SK-N-SH (cell line): ENCODE results near the gene ZC3H12C. TPM values are rescaled to one million over a fixed set of nuclear protein-coding genes. Genes with fewer than 3 reads are reported as not detected.

Experiments used
- CTCF ChIA-PET: fragments of 300-600, 350-600 bp; formaldehyde crosslinking; extraction: SDS; loops from one replicate; lab custom pipeline; 2021; lab: Yijun Ruan, JAX
- POLR2A ChIA-PET: fragments of 350-600 bp; sonication (Branson Sonifier 250); formaldehyde crosslinking; extraction: SDS; loops from one replicate; lab custom pipeline; 2020; ENCODE audit warnings: antibody characterized with exemption, inconsistent platforms; lab: Yijun Ruan, JAX
- DNase-seq: peaks from one replicate; pipeline ENCODE4 v3.0.0; 2012
- H2AFZ ChIP-seq: fragments of 200-600 bp; sonication (generic); 2 replicates; pipeline ENCODE4 v1.8.1; 2016; ENCODE audit warnings: antibody characterized with exemption, mild to moderate bottlenecking, low read depth
- H3F3A ChIP-seq: fragments of 200-600 bp; sonication (generic); replicated peaks from 2 replicates; pipeline ENCODE3; 2016; ENCODE audit warnings: antibody characterized with exemption, mild to moderate bottlenecking; ENCODE audit not compliant: insufficient read depth
- H3K27ac ChIP-seq, 2 experiments: fragments of 200-500 bp in 1 of 2; fragments of 200-600 bp in 1 of 2; sonication (Bioruptor generic) in 1 of 2; sonication (generic), shearing (Covaris generic) in 1 of 2; 2 replicates each; pipeline versions ENCODE4 v1.5.1 to v1.6.1; 2014 to 2016; ENCODE audit warnings: low read depth in 2 of 2, inconsistent platforms in 1 of 2, low read length in 1 of 2, mild to moderate bottlenecking in 1 of 2, mixed read lengths in 1 of 2
- H3K27me3 ChIP-seq: fragments of 200-600 bp; sonication (generic), shearing (Covaris generic); 2 replicates; pipeline ENCODE4 v1.6.1; 2016; ENCODE audit warnings: mixed run types; ENCODE audit not compliant: insufficient read depth
- H3K36me3 ChIP-seq, 2 experiments: fragments of 200-500 bp in 1 of 2; fragments of 200-600 bp in 1 of 2; sonication (Bioruptor generic) in 1 of 2; sonication (generic) in 1 of 2; replicated peaks in 1 of 2; 2 replicates each; pipeline versions ENCODE3 to v1.5.1; 2014 to 2016; ENCODE audit warnings: low read length in 1 of 2, mild to moderate bottlenecking in 1 of 2; ENCODE audit not compliant: insufficient read depth in 2 of 2, control insufficient read depth in 1 of 2
- H3K4me1 ChIP-seq, 2 experiments: fragments of 200-500 bp in 1 of 2; fragments of 200-600 bp in 1 of 2; sonication (Bioruptor generic) in 1 of 2; sonication (generic), shearing (Covaris generic) in 1 of 2; 2 replicates each; pipeline versions ENCODE4 v1.5.1 to v1.6.1; 2014 to 2016; ENCODE audit warnings: low read depth in 1 of 2, low read length in 1 of 2, mixed run types in 1 of 2; ENCODE audit not compliant: insufficient read depth in 2 of 2, control insufficient read depth in 1 of 2
- H3K4me2 ChIP-seq: fragments of 200-600 bp; sonication (generic), shearing (Covaris generic); 2 replicates; pipeline ENCODE4 v1.6.1; 2017; ENCODE audit warnings: mixed run types
- H3K4me3 ChIP-seq, 2 experiments: fragments of 200-500 bp in 1 of 2; fragments of 200-600 bp in 1 of 2; sonication (Bioruptor generic) in 1 of 2; sonication (generic), shearing (Covaris generic) in 1 of 2; 2 replicates each; pipeline versions ENCODE4 v1.5.1 to v1.8.1; 2014 to 2016; ENCODE audit warnings: low read depth in 2 of 2, inconsistent platforms in 1 of 2, low read length in 1 of 2, mild to moderate bottlenecking in 1 of 2, mixed read lengths in 1 of 2, moderate library complexity in 1 of 2
- H3K79me2 ChIP-seq: fragments of 200-600 bp; sonication (generic); 2 replicates; pipeline ENCODE4 v1.8.1; 2017; ENCODE audit warnings: mild to moderate bottlenecking; ENCODE audit not compliant: insufficient read depth
- H3K9ac ChIP-seq: fragments of 200-600 bp; sonication (generic); 2 replicates; pipeline ENCODE4 v1.6.1; 2017; ENCODE audit warnings: mixed run types
- H3K9me2 ChIP-seq: fragments of 200-600 bp; sonication (generic); 2 replicates; pipeline ENCODE4 v1.6.1; 2017; ENCODE audit warnings: mixed run types
- H3K9me3 ChIP-seq: fragments of 200-600 bp; sonication (generic); 2 replicates; pipeline ENCODE4 v1.6.1; 2017; ENCODE audit warnings: mixed run types, mild to moderate bottlenecking, moderate library complexity
- H4K20me1 ChIP-seq: fragments of 200-600 bp; sonication (generic); 2 replicates; pipeline ENCODE4 v1.6.1; 2017; ENCODE audit warnings: mild to moderate bottlenecking, mixed run types; ENCODE audit not compliant: insufficient read depth
- CHD2 ChIP-seq: fragments of 150-350 bp; IDR thresholded peaks from 2 replicates; pipeline ENCODE4 v1.6.1; 2018; ENCODE audit warnings: low read length; ENCODE audit not compliant: partially characterized antibody
- EZH2phosphoT487 ChIP-seq: fragments of 200-600 bp; sonication (generic); IDR thresholded peaks from 2 replicates; pipeline ENCODE4 v1.6.1; 2017; ENCODE audit warnings: low read depth, mixed run types, mild to moderate bottlenecking, antibody characterized with exemption, moderate library complexity, borderline replicate concordance
- FOSL2 ChIP-seq: IDR thresholded peaks from 2 replicates; pipeline ENCODE4 v1.4.0; 2012; ENCODE audit warnings: low read depth, mild to moderate bottlenecking, moderate library complexity, borderline replicate concordance
- GABPA ChIP-seq: IDR thresholded peaks from 2 replicates; pipeline ENCODE4 v1.4.0; 2012; ENCODE audit warnings: low read depth, mild to moderate bottlenecking
- NRF1 ChIP-seq: IDR thresholded peaks from 2 replicates; pipeline ENCODE4 v1.6.1; 2012; ENCODE audit warnings: low read depth, mild to moderate bottlenecking, low read length
- RAD21 ChIP-seq: IDR thresholded peaks from 2 replicates; pipeline ENCODE4 v1.6.1; 2012; ENCODE audit warnings: mild to moderate bottlenecking, low read length
- TEAD4 ChIP-seq: IDR thresholded peaks from 2 replicates; pipeline ENCODE4 v1.4.0; 2012; ENCODE audit warnings: mild to moderate bottlenecking, borderline replicate concordance; ENCODE audit not compliant: insufficient read depth
- WGBS: methylation state at CpG from one replicate; pipeline ENCODE4 v1.1.6; 2017; ENCODE audit warnings: low lambda C conversion rate; 5-methylcytosine and 5-hydroxymethylcytosine counted together
- polyA plus RNA-seq, 3 experiments: library from polyadenylated mRNA; depleted of rRNA; stranded (reverse); fragments of >200 nt; gene quantifications; 2 replicates each; pipeline ENCODE4 v1.2.3, GENCODE V29; 2012
- TF ChIP-seq, protein P1 (sequence below): IDR thresholded peaks from 2 replicates; pipeline ENCODE4 v1.4.0; 2012; ENCODE audit warnings: low read depth, borderline replicate concordance
- TF ChIP-seq, protein P2 (sequence below): fragments of 150-350 bp; IDR thresholded peaks from 2 replicates; pipeline ENCODE4 v1.6.1; 2017; ENCODE audit warnings: antibody characterized with exemption, low read length, low read depth, borderline replicate concordance

Gene ZC3H12C
- polyA plus RNA-seq, 1 of the 3 experiments (the other 2 are of a cell fraction): 2.8 TPM

DNA sequence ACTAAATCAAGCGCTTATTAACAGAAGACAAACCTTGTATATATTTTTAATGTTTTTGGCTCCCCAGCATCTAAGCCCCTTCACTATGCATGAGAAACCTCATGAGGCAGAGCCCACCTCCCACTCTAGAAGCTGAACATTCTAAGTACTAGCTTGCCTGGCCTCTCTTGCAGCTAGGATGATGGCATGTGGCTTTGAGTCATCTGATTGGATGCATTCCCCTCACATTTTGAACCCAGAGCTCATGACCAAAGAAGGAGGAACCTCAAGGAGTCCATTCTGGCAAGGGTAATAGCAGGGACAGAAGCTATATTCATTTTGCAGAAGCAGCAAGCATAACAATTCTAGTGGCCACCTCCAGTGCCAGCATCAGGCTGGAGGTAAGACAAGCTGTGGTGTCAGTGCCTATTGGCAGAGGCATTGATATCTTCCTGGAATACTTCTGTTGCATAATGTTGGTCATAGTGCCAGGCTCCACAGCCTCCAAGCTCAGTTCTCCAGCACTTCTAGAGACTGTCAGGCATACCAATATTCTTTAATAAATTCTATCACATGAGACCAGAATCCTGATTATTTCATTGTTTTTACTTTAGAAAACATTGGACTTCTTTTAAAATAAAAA lies 14.2 kb upstream of the ZC3H12C start (continued):
- TF ChIP-seq TEAD4: no peak

- ChIA-PET CTCF (interaction anchor here (1.0 to 2.7 kb wide), 2 partner anchors 13 to 122 kb away, joined by 3 to 13 read pairs; partner anchors contain the start of gene ZC3H12C), POLR2A (no interaction called here)
- no peak for DNase-seq
- H3K4me2 ChIP-seq: no peak overlapping the region
- no peak overlapping the region for H3K27ac ChIP-seq
- H2AFZ ChIP-seq: no peak overlapping the region
- 75% methylated on average over 4 of the region's 4 CpGs for WGBS
- peaks cover 0 to 21% of the 10 kb centered on the region in 2 experiments; a peak in 1 of 4 replicates for H3K4me1 ChIP-seq
- no peaks in the 10 kb centered on the region for H3K79me2 ChIP-seq
- no peaks in the 10 kb centered on the region for H4K20me1 ChIP-seq
- no peaks in the 10 kb centered on the region for H3K9me3 ChIP-seq
- peaks cover 7% of the 10 kb centered on the region for H3F3A ChIP-seq
- H3K27me3 ChIP-seq: no peaks in the 10 kb centered on the region
- H3K9me2 ChIP-seq: no peaks in the 10 kb centered on the region
- H3K9ac ChIP-seq: no peak overlapping the region
- H3K36me3 ChIP-seq: no peaks in the 10 kb centered on the region
- TF ChIP-seq GABPA (no peak), FOSL2 (no peak), RAD21 (no peak), NRF1 (no peak), CHD2 (no peak), EZH2phosphoT487 (no peak)
- TF ChIP-seq, protein P1, sequence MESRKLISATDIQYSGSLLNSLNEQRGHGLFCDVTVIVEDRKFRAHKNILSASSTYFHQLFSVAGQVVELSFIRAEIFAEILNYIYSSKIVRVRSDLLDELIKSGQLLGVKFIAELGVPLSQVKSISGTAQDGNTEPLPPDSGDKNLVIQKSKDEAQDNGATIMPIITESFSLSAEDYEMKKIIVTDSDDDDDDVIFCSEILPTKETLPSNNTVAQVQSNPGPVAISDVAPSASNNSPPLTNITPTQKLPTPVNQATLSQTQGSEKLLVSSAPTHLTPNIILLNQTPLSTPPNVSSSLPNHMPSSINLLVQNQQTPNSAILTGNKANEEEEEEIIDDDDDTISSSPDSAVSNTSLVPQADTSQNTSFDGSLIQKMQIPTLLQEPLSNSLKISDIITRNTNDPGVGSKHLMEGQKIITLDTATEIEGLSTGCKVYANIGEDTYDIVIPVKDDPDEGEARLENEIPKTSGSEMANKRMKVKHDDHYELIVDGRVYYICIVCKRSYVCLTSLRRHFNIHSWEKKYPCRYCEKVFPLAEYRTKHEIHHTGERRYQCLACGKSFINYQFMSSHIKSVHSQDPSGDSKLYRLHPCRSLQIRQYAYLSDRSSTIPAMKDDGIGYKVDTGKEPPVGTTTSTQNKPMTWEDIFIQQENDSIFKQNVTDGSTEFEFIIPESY: no peak
- TF ChIP-seq, protein P2, sequence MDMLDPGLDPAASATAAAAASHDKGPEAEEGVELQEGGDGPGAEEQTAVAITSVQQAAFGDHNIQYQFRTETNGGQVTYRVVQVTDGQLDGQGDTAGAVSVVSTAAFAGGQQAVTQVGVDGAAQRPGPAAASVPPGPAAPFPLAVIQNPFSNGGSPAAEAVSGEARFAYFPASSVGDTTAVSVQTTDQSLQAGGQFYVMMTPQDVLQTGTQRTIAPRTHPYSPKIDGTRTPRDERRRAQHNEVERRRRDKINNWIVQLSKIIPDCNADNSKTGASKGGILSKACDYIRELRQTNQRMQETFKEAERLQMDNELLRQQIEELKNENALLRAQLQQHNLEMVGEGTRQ: no peak
- H3K4me3 ChIP-seq: no peak overlapping the region
These were observed 13.5 kb upstream of the ZC3H12C start for GRCh38 chr11:110079726-110080125.
